Astrocyte (in vitro differentiated cells and primary cell): ENCODE data around the gene IMMP2L.
"Not testable (repeated sequence)": the region's sequence is repeated elsewhere in the genome, so short reads cannot be mapped to it uniquely, and the experiment has no call there.

Experiments used
- CTCF ChIP-seq: IDR thresholded peaks from 2 replicates; pipeline ENCODE4 v1.5.1; 2011; ENCODE audit warnings: low read depth, mild to moderate bottlenecking, inconsistent platforms, low read length, moderate library complexity; ENCODE audit not compliant: insufficient read depth
- EZH2 ChIP-seq: IDR thresholded peaks from 2 replicates; pipeline ENCODE4 v1.6.1; 2012; ENCODE audit warnings: mild to moderate bottlenecking, low read length, inconsistent platforms; ENCODE audit not compliant: insufficient read depth

GRCh38 chr7:111251365-111251764 is 310.9 kb downstream of the IMMP2L start:
- not testable (repeated sequence) for TF ChIP-seq CTCF, EZH2
